Kidney epithelial cell (primary cell): ENCODE data around the gene NKAIN4. TPM values are rescaled to one million over a fixed set of nuclear protein-coding genes. Genes with fewer than 3 reads are reported as not detected.

Experiments
- DNase-seq: peaks from one replicate; pipeline ENCODE4 v3.0.0-alpha.2; 2010; ENCODE audit warnings: low read depth
- H3K27me3 ChIP-seq: 2 replicates; pipeline ENCODE4 v1.6.0; 2011; ENCODE audit warnings: low read length; ENCODE audit not compliant: control insufficient read depth, insufficient read depth
- H3K36me3 ChIP-seq: 2 replicates; pipeline ENCODE4 v1.5.1; 2011; ENCODE audit warnings: low read length; ENCODE audit not compliant: control insufficient read depth, insufficient read depth
- H3K4me3 ChIP-seq: 2 replicates; pipeline ENCODE4 v1.5.1; 2011; ENCODE audit warnings: low read depth, mild to moderate bottlenecking, control low read depth, low read length
- total RNA-seq: library from RNA; depleted of rRNA; stranded (reverse); fragments of >200 nt; gene quantifications from 2 replicates; pipeline ENCODE4 v1.2.3, GENCODE V29; 2015
- TF ChIP-seq, protein P1 (sequence below): IDR thresholded peaks from 2 replicates; pipeline ENCODE4 v1.5.1; 2011; ENCODE audit warnings: mild to moderate bottlenecking, moderate library complexity, low read length, control low read depth, inconsistent platforms; ENCODE audit not compliant: insufficient read depth, poor library complexity, severe bottlenecking

NKAIN4 gene
- total RNA-seq, 1 donor from 2014 or later, result 65.4 TPM

DNA sequence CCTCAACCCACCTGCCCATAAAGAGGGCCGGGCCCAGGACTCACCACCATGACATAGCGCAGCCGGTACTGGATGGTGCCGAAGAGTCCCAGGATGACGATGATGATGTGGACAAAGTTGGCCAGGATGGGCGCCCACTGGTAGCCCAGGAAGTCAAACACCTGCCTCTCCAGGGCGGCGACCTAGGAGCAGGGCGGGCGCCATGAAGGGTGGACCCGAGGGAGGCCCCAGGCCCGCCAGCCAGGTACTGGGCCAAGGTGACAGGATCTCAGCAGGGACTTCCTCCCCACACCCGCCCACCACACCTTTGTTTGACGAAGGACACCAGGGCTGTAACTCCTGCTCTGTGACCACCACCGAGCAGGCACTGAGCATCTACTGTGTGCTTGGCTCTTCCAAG, 4.4 kb downstream of the NKAIN4 start:
- peaks cover 33% of the 10 kb centered on the region for H3K27me3 ChIP-seq
- H3K4me3 ChIP-seq, result no peak overlapping the region
- no peak for DNase-seq
- H3K36me3 ChIP-seq, result no peaks in the 10 kb centered on the region
- TF ChIP-seq, protein P1, sequence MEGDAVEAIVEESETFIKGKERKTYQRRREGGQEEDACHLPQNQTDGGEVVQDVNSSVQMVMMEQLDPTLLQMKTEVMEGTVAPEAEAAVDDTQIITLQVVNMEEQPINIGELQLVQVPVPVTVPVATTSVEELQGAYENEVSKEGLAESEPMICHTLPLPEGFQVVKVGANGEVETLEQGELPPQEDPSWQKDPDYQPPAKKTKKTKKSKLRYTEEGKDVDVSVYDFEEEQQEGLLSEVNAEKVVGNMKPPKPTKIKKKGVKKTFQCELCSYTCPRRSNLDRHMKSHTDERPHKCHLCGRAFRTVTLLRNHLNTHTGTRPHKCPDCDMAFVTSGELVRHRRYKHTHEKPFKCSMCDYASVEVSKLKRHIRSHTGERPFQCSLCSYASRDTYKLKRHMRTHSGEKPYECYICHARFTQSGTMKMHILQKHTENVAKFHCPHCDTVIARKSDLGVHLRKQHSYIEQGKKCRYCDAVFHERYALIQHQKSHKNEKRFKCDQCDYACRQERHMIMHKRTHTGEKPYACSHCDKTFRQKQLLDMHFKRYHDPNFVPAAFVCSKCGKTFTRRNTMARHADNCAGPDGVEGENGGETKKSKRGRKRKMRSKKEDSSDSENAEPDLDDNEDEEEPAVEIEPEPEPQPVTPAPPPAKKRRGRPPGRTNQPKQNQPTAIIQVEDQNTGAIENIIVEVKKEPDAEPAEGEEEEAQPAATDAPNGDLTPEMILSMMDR, result no peak

DNA sequence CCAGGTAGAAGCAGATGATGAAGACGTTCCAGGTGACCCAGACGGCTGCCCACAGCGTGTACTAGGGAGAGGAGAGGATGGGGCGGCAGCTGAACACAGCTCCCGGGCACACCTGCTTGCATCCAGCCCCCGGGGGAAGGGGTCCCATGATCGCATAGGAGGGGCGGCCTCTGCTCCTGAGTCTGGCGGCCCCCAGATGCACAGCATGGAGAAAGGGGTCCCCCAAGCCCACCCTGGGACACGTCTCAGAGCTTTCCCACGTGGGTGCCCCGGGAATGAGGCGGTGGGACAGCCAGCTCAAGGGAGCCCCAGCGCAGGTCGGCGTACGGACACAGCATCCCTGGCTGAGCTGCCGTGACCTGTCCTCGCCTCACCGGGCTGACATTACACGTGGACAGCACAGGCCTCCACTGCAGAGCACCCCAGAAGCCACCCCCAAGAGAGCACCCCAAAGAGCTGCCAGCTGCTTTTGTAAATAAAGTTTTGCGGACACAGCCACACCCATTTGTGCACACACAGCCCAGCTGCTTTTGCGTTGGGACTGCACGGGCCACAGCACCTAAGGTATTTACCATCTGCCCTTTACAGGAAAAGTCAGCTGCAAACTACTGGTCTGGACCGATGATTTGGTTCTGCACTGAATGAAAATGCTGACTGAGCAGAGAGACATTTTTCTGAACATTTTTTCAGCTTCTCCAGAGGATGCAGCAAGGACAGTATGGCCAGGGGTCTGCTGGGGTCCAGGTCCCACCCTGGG, 5.2 kb downstream of the NKAIN4 start:
- H3K27me3 ChIP-seq, result peaks cover 26% of the 10 kb centered on the region
- H3K36me3 ChIP-seq, result no peaks in the 10 kb centered on the region
- TF ChIP-seq, protein P1, result no peak
- no peak overlapping the region for H3K4me3 ChIP-seq
- DNase-seq, result peak; percentile 69

DNA sequence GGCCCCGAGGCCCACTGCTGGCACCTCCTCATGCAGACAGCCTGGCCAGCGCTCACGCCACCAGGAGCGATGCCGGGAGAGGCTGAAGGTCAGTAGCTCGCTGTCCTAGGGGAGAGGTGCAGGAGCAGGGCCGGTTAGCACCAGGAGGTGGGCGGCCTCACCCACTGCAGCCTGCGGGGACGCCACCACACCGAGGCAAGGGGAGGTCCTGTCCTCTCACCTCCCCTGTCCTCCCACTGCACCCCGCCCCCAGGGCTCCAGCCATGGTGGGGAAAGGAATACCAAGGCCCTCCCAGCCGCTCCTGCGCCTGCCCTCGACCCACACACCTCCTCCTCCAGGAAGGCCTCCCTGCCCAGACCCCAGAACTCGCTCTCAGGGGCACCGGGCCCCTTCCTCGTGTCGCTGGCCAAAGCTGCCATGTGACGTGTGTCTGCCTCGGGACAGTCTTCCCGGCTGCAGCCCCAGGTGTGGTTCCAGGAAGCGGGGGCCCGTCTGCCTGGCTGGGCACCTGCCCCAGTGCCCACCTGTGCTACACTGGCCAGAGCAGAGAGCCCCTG, 6.5 kb downstream of the NKAIN4 start:
- Histone ChIP-seq H3K36me3 (no peaks in the 10 kb centered on the region), H3K4me3 (no peak overlapping the region)
- TF ChIP-seq, protein P1, result no peak

GRCh38 chr20:63246490-63247288, 7.6 kb downstream of the NKAIN4 start:
- DNase-seq, result no peak
- TF ChIP-seq, protein P1, result no peak
- Histone ChIP-seq H3K36me3 (no peaks in the 10 kb centered on the region), H3K27me3 (peaks cover 9% of the 10 kb centered on the region), H3K4me3 (no peak overlapping the region)

More for the DNA sequence above, 6.5 kb downstream of the NKAIN4 start:
- H3K27me3 ChIP-seq, result peaks cover 15% of the 10 kb centered on the region
- no peak for DNase-seq

DNA sequence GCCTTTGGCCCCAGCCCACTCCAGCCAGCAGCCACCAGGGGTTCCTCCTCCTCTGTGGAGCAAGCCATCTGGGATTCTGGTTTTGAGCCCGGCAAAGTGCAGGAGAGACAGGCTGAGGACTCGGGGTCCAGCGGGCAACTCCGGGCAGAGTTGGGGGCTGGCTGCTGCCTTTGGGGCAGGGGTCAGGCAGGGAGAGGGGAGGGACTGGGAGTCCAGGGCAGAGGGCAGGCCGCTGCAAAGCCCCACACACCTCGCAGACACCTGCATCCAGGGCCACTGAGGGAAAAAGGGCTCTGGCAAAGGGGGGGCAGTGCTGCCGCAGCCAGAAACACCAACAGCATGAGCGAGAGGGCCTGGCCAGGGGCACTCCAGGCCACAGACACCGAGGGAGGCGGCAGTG, 9.8 kb downstream of the NKAIN4 start:
- peaks cover 11% of the 10 kb centered on the region for H3K27me3 ChIP-seq
- no peaks in the 10 kb centered on the region for H3K36me3 ChIP-seq
- no peak overlapping the region for H3K4me3 ChIP-seq
- DNase-seq, result no peak
- TF ChIP-seq, protein P1, result no peak
